NCI-H2081 treated with DMSO at 0.1 percent for 48 hours (cell line): Measurements from ENCODE around the gene ZP2.
"Not testable (repeated sequence)": the region's sequence is repeated elsewhere in the genome, so short reads cannot be mapped to it uniquely, and the experiment has no call there.

Experiments
- DNase-seq: peaks from one replicate; lab custom pipeline; 2025; lab: John Stamatoyannopoulos, UW

ZP2 gene

DNA sequence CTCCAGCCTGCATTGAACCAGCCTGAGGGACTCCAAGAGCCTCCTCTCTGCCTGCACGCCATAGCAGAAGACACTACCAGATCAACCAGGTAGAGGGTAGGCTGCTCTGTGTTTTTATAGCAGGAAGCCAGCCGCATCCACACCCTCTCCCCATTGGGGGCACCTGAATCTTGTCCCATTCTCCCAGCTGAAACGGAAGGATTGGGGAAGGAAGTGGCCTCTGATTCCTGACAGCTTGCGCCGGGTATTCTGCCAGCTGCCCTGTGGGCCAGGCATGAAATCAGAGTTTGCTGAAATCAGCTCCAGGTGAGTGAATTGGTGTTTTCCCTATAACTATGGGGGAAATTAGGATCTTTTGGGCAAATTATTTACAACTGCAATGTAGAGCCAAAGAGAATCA is at the start of gene ZP2:
Gene ZP2 (minus strand): TSS at position 89 of the 400 bp plus-strand sequence. CDS start 27 bp downstream, at position 62.
- no peak for DNase-seq

- no peak for DNase-seq
Measured at GRCh38 chr16:21257284-21257683, 45.9 kb upstream of the ZP2 start.

DNA sequence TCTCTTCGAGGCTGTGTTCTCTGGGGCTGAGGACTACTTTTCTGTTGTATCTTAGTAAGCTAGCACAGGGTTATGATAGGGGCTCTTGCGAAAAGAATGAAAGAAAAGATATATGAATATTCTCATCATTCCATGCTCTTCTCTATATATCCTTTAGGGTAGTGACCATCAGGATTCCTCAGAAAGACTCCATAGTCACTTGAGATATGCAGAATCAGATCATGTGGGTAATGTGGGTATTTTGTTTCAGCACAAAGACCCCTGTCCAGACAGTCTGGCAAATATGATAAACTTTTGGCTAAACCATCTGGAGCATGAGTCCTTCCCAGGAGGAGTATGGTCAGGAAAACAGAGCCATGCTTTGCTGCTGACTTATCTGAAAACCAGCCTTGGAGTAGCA is 45.3 kb upstream of the ZP2 start:
- no peak for DNase-seq

DNA sequence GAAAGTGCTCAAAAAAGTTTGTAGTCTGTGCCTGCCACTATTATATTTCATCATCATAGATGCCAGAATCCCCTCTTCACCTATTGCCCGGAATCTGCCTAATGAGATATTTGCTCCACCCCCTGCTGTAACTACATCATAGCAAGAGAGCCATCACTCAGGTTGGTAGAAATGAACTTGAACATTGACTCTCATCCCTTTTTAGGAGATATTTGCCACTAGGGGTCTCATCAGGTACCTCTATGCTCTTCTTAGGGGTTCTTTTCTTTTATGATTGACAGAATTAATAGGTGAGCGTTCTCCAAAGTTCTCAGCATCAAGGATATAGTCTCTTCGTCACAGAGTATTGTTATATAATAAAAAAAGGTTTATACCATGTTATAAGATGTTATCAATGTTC is 42.1 kb upstream of the ZP2 start:
- DNase-seq, result no peak

DNA sequence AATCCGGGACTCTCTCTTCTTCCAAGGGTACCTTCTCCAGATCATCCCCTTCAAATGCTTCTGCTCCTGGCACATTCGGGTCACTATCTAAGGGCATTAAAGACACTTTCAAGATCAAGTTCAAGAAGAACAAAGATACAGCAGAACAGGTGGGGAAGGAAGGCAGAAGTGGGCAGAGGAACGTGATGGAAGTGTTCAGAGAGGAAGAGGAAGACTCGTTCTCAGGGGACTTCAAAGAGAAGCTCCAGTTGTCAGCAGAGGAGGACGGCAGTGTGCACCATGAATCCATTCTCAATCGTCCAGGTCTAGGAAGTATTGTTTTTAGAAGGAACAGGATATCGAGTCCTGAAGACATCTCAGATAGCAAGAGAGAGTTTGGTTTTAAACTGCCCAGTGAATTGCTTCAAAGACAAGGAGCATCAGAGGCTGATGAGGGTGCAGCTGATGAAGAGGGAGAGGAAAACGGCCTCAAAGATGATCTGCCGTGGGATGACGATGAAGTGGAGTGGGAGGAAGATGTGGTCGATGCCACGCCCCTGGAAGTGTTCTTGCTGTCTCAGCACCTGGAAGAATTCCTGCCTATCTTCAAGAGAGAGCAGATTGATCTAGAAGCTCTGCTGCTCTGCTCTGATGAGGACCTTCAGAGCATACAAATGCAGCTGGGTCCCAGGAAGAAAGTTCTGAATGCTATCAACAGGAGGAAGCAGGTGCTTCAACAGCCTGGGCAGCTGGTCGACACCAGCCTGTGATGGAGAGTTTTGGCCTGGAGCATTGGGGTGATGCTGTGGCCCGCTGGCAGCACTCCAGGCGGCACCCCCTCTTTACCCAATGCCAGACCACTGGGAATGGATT is 38.9 kb upstream of the ZP2 start:
- DNase-seq, result no peak

- not testable (repeated sequence) for DNase-seq
Measured at GRCh38 chr16:21248179-21248578, 36.8 kb upstream of the ZP2 start.

DNA sequence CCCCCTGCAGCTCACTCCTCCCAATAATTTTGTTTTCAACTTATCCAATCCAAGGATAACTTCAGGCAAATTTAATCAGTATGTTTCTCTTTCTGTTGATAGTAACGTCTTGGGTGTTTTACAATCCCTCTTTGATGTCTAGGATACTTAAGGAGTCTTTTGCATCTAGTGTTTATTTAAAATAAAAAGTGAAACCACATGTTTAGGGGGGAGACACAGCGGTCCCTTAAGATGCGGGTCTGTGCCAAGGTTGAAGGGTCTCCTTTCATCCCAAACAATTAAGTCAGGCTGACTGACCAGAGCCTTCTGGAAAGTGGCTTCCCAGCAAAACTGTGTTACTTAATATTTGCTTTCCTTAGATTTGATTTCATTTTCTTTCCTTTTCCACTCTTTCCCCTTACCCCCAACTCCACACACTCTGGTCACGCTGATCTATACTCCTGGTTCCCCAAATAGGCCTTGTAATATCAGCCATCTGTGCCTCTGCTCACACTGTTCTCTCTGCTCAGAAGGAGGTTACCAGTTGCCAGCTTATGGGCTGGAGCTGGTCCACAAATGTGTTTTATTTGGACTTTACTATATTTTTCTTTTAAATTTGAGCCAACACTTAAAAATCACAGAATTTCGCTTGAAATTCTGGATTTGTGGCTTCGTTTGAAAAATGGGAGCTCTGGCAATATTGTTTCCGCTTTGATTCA is 33.3 kb upstream of the ZP2 start:
- DNase-seq, result no peak

GRCh38 chr16:21242756-21243155 is 31.4 kb upstream of the ZP2 start:
- no peak for DNase-seq

- DNase-seq, result no peak
Measured at GRCh38 chr16:21239646-21240045, 28.3 kb upstream of the ZP2 start.

- DNase-seq, result no peak
Measured at GRCh38 chr16:21236831-21237230, 25.5 kb upstream of the ZP2 start.

DNA sequence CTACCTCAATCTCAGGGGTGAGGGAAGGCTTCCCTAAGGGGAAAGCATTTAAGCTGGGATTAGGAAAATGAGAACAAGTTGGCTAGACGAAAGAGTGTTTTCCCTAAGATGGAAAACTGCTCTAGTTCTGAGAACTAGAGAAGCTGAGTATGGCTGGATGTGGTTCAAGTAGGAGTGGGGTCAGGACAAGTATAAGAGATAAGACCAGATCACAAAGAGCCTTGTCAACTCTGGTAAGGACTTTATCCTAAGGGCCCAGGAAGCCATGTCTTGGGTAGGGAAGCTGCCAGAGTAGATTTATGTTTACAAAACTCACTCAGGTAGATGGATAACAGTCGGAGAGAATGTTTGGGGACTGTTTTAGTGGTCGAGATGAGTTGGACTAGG is 23.8 kb upstream of the ZP2 start:
- no peak for DNase-seq

GRCh38 chr16:21233521-21234150 is 22.3 kb upstream of the ZP2 start, which contains the start of gene ANKS4B:
Gene ANKS4B, plus strand, starts transcription at chr16:21233699. Its CDS starts 39 bp downstream, at chr16:21233738.
- no peak for DNase-seq

DNA sequence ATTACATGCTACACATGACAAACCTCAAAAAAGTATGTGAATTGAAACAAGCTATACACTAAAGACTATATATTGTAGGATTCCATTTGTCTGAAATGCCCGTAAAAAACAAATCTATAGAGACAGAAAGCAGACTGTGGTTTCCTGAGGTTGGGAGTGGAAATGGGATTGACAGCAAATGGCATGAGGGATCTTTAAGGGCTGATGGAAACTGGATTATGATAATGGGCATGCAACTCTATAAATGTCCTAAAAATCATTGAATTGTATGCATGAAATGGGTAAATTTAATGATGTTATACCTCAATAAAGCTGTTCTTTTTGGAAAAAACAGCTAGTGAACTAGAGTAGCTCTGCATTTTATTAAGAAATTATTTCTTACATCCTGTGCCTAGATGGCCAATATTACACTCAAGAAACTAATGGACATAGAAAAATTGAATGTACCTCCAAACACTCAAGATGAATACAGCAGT is 21.7 kb upstream of the ZP2 start:
- no peak for DNase-seq

DNA sequence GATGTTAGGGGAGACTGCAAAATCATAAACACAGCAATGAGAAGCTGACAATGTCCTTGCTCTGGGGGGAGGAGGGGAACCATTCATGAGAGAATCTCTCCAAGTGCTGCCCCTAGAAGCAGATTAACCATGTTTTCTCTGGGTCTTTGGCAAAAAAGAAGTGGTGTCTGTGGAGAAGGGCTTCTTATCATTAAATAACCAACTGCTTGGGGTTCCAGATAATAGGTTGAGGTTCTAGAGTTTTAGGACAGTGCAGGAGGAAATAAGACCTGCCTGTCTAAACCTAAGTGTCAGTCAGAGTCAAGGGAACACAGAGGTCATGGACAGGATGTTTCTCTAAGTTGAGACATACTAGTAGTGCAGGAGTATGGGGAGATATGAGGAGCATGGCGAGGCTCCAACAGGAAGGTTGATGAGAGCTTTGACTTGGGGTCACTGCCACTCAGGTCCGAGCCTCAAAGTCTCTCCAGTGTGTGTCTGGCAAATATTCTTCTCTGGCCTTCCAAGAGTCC is 17.0 kb upstream of the ZP2 start:
- DNase-seq, result no peak

DNA sequence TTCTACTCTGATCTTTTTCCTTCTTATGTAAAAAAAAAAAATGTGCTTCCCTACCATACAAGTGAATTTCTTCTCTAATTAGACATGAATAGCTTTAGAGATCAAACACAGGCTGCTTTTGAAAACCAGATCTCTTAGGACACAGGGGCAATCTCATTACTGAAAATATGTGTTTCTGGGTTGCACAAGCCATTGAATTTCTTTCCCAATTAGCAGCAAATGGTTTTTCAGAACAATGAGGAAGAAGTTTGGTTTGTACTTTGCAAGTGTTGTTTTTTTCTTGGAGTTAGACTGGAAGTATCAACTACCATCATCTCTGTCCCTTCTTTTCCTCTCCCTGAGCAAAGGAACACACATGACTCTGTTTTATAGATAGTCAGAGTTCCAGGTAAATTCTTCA is 16.5 kb upstream of the ZP2 start:
- DNase-seq, result no peak

DNA sequence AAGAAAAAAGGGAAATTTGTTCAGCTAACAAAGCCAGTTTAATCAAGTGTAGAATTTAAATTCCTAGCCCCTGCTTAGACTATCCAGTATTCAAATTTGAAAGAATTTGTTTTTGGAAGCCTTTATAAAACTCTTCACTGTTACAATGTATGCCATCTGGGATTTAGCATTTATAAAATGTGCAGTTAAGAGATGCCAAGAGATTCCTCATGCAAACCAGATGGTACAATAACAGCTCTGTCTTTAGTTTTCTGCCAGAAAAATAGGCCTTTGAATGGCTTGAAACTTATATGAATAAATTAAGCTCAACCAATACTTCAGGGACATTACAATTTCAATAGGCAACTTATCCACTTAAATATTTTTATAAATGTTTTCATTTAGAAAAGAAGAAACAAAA is 15.4 kb upstream of the ZP2 start:
- DNase-seq, result no peak

GRCh38 chr16:21224800-21225199 is 13.4 kb upstream of the ZP2 start:
- no peak for DNase-seq

DNA sequence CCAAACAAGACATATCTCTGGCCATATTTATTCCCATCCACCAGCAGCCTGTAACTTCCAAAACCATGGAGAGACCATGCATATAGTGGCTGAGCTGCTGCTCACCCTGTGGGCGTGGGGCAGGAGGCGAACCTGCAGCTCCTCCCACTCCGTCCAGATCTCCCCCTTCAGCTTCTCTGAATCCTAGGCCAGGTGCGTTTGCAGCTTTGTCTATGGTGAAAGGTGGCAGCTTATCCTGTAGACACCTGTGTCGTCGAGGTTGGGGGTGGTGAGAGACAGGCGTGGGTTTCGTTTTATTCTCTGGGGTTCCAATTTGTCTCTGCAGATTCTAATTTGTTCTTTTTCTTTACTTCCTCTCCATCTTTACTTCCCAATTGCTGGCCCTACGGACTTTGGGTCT is 12.4 kb upstream of the ZP2 start:
- no peak for DNase-seq

DNA sequence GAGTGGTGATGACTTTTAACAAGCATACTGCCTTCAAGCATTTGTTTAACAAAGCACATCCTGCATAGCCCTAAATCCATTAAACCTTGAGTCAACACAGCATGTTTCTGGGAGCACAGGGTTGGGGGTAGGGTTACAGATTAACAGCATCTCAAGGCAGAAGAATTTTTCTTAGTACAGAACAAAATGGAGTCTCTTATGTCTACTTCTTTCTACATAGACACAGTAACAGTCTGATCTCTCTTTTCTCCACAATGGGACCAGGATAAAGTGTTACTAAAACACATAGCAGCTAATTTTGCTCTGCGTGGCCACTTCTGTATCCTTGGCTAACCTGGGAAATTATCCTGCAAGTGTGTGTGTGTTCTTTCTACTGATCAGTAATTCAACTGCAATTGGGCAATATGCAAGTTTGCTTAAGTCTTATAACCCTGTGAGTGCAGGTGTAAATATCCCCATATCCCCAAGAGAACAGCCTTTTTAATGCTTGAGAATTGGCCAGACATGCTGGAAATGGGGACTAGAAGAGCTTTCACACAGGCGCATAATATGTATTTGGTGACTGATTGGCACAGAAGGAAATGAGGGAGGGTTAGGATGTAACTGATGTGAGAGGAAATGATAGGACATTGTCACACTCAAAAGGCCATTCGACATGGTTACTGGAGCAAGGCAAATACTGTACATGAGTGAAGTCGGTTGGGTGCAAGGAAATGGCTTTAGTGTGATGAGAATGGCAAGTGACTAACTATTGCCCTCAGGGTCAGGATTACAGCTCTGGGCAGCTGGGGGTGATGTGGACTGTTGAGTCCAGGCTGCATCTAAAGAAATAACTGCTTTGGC is 11.3 kb upstream of the ZP2 start:
- DNase-seq, result no peak

GRCh38 chr16:21219551-21219950 is 8.2 kb upstream of the ZP2 start:
- DNase-seq, result no peak

- no peak for DNase-seq
Measured at GRCh38 chr16:21218153-21218552, 6.8 kb upstream of the ZP2 start.

GRCh38 chr16:21217121-21217520 is 5.7 kb upstream of the ZP2 start:
- DNase-seq, result no peak
